Mammary epithelial cell (primary cell): ENCODE measurements around the gene ALDOB.

ENCODE experiments used
- EZH2 ChIP-seq: IDR thresholded peaks from 2 replicates; pipeline ENCODE4 v1.6.1; 2012; ENCODE audit warnings: low read length, inconsistent platforms, borderline replicate concordance
- TF ChIP-seq, protein P1 (sequence below), 2 donors: IDR thresholded peaks in 1 of 2; conservative IDR thresholded peaks in 1 of 2; 2 replicates each; pipeline ENCODE4 v1.5.1; 2011 to 2012; ENCODE audit warnings: inconsistent platforms in 2 of 2, low read length in 2 of 2, mild to moderate bottlenecking in 2 of 2, control low read depth in 1 of 2, low read depth in 1 of 2; ENCODE audit not compliant: insufficient read depth in 1 of 2; ENCODE audit errors: extremely low read depth in 1 of 2

DNA sequence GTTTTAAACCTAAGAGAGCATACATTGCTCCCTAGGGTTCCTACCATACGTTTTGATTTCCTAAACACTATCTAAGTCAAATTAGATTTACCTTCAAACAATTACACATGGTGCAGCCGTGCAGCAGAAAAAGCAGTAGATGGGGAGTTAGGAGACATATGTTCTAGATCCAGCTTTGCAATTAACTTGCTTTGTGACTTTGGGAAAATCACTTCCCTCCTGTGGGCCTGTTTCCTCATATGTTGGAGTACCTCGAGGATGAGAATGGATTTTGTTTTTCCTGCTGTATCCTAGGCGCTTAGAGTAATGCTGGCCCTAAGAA, 37.9 kb downstream of the ALDOB start:
- TF ChIP-seq, protein P1, sequence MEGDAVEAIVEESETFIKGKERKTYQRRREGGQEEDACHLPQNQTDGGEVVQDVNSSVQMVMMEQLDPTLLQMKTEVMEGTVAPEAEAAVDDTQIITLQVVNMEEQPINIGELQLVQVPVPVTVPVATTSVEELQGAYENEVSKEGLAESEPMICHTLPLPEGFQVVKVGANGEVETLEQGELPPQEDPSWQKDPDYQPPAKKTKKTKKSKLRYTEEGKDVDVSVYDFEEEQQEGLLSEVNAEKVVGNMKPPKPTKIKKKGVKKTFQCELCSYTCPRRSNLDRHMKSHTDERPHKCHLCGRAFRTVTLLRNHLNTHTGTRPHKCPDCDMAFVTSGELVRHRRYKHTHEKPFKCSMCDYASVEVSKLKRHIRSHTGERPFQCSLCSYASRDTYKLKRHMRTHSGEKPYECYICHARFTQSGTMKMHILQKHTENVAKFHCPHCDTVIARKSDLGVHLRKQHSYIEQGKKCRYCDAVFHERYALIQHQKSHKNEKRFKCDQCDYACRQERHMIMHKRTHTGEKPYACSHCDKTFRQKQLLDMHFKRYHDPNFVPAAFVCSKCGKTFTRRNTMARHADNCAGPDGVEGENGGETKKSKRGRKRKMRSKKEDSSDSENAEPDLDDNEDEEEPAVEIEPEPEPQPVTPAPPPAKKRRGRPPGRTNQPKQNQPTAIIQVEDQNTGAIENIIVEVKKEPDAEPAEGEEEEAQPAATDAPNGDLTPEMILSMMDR (conservative IDR thresholded peaks at IDR 0.05 in 1 of 2, IDR thresholded peaks at IDR 0.05 in 1 of 2; ENCODE audit: extremely low read depth in 1 of 2, insufficient read depth in 1 of 2, low read depth in 1 of 2, low read length in 2 of 2): no peak
- TF ChIP-seq EZH2: no peak
